Hematopoietic multipotent progenitor cell treated with erythropoietin and hydrocortisone succinate and interleukin-3 and kit ligand, for 4 days (in vitro differentiated cells): ENCODE data around the gene ZNF710.

Experiments
- DNase-seq: peaks from one replicate; pipeline ENCODE4 v3.0.0-alpha.2; 2015

Gene ZNF710

GRCh38 chr15:90083419-90083818 lies 82.3 kb downstream of the ZNF710 start:
- no peak for DNase-seq

- DNase-seq = no peak
These were observed 83.0 kb downstream of the ZNF710 start for GRCh38 chr15:90083954-90084607.

- no peak for DNase-seq
These were observed 83.8 kb downstream of the ZNF710 start for GRCh38 chr15:90084876-90085423.

GRCh38 chr15:90085565-90085964 lies 84.4 kb downstream of the ZNF710 start:
- DNase-seq = no peak

GRCh38 chr15:90086868-90087268 lies 85.7 kb downstream of the ZNF710 start:
- DNase-seq = peak; percentile 78

GRCh38 chr15:90087454-90088154 lies 86.5 kb downstream of the ZNF710 start:
- DNase-seq = peak; percentile 77

GRCh38 chr15:90090226-90090848 lies 89.2 kb downstream of the ZNF710 start:
- no peak for DNase-seq

- no peak for DNase-seq
These were observed 90.2 kb downstream of the ZNF710 start for GRCh38 chr15:90091156-90091931.

GRCh38 chr15:90095521-90095959 lies 94.4 kb downstream of the ZNF710 start:
- no peak for DNase-seq

- DNase-seq = peak; percentile 48
These were observed 96.4 kb downstream of the ZNF710 start for GRCh38 chr15:90097475-90097874.

GRCh38 chr15:90099072-90099867 lies 98.1 kb downstream of the ZNF710 start:
- DNase-seq = no peak

GRCh38 chr15:90099868-90100831 lies 99.0 kb downstream of the ZNF710 start:
- DNase-seq = peak; percentile 88

GRCh38 chr15:90101130-90101968 lies 100.2 kb downstream of the ZNF710 start:
- peak; percentile 87 for DNase-seq

GRCh38 chr15:90101969-90102890 lies 101.1 kb downstream of the ZNF710 start, which contains the start of gene IDH2:
Gene IDH2, minus strand, starts transcription at chr15:90102468. Its CDS starts 78 bp downstream, at chr15:90102390.
- DNase-seq = peak; percentile 92

GRCh38 chr15:90103701-90104329 lies 102.7 kb downstream of the ZNF710 start:
- no peak for DNase-seq

- DNase-seq = no peak
These were observed 103.4 kb downstream of the ZNF710 start for GRCh38 chr15:90104551-90104950.

GRCh38 chr15:90105521-90105920 lies 104.4 kb downstream of the ZNF710 start:
- no peak for DNase-seq

GRCh38 chr15:90106522-90107117 lies 105.5 kb downstream of the ZNF710 start:
- no peak for DNase-seq
